Activated B cell treated with CpG ODN at 0.5 μM for 24 hours (primary cell): ENCODE data around the gene CLEC1B. TPM values are rescaled to one million over a fixed set of nuclear protein-coding genes. Genes with fewer than 3 reads are reported as not detected.
"Not testable (repeated sequence)": the region's sequence is repeated elsewhere in the genome, so short reads cannot be mapped to it uniquely, and the experiment has no call there.

Experiments
- ATAC-seq: fragments of 200-7000 bp; cut with Tn5 transposase; one replicate; pipeline ENCODE4 v1.10.0; 2021; ENCODE audit warnings: low read depth, mild to moderate bottlenecking, moderate library complexity
- CTCF ChIA-PET: fragments of 350-600 bp; sonication (Branson Sonifier 250); formaldehyde crosslinking; loops from one replicate; lab custom pipeline; 2021; ENCODE audit warnings: antibody characterized with exemption; lab: Charles Lee
- POLR2A ChIA-PET: fragments of 350-600 bp; sonication (Branson Sonifier 250); formaldehyde crosslinking; loops from one replicate; lab custom pipeline; 2021; ENCODE audit warnings: antibody characterized with exemption; lab: Charles Lee
- DNase-seq: peaks from one replicate; pipeline ENCODE4 v3.0.0; 2022
- H3K27ac Mint-ChIP-seq: one replicate; pipeline ENCODE4 v1.8.0; 2020; ENCODE audit warnings: mixed read lengths
- H3K27me3 Mint-ChIP-seq: one replicate; pipeline ENCODE4 v1.8.0; 2021; ENCODE audit warnings: mixed read lengths
- H3K36me3 Mint-ChIP-seq: one replicate; pipeline ENCODE4 v1.8.0; 2021; ENCODE audit warnings: low read depth, mixed read lengths
- H3K4me1 Mint-ChIP-seq: one replicate; pipeline ENCODE4 v1.8.0; 2021; ENCODE audit warnings: mixed read lengths
- H3K4me3 Mint-ChIP-seq: one replicate; pipeline ENCODE4 v1.8.0; 2020; ENCODE audit warnings: mild to moderate bottlenecking, mixed read lengths
- H3K9me3 Mint-ChIP-seq: one replicate; pipeline ENCODE4 v1.8.0; 2020; ENCODE audit warnings: mixed read lengths
- CTCF ChIP-seq: fragments of 200-600 bp; IDR thresholded peaks from one replicate; pipeline ENCODE4 v1.8.0; 2022; ENCODE audit warnings: antibody characterized with exemption, mild to moderate bottlenecking
- intact Hi-C: fragments of 100-400 bp; cut with micrococcal nuclease; formaldehyde crosslinking; loops from one replicate; pipeline ENCODE4 v1.15.1; 2024
- total RNA-seq: library from RNA; stranded (reverse); gene quantifications from 2 replicates; pipeline ENCODE4 v1.2.3, GENCODE V29; 2022

Gene CLEC1B
- total RNA-seq, 1 donor from 2014 or later, result not detected

GRCh38 chr12:10001171-10001776, 2.4 kb upstream of the CLEC1B start:
- POLR2A ChIA-PET, result no interaction called here
- intact Hi-C loops, result no loop called here
- CTCF ChIA-PET, result no interaction called here

GRCh38 chr12:9992296-9992695, 6.6 kb downstream of the CLEC1B start:
- ATAC-seq (no peak), DNase-seq (no peak)
- Mint-ChIP-seq H3K27ac (no peak overlapping the region), H3K27me3 (peaks cover 61% of the 10 kb centered on the region), H3K4me1 (peaks cover 16% of the 10 kb centered on the region), H3K9me3 (no peaks in the 10 kb centered on the region), H3K4me3 (no peak overlapping the region), H3K36me3 (no peaks in the 10 kb centered on the region)
- no peak for TF ChIP-seq CTCF
- POLR2A ChIA-PET, result no interaction called here
- intact Hi-C loops, result no loop called here
- CTCF ChIA-PET, result no interaction called here

More at GRCh38 chr12:10001171-10001776, 2.4 kb upstream of the CLEC1B start:
- no peak for TF ChIP-seq CTCF
- peaks cover 24% of the 10 kb centered on the region for H3K27me3 Mint-ChIP-seq
- no peak overlapping the region for H3K4me3 Mint-ChIP-seq
- ATAC-seq (no peak), DNase-seq (no peak)
- no peaks in the 10 kb centered on the region for H3K9me3 Mint-ChIP-seq
- H3K36me3 Mint-ChIP-seq, result no peaks in the 10 kb centered on the region
- no peak overlapping the region for H3K27ac Mint-ChIP-seq
- no peaks in the 10 kb centered on the region for H3K4me1 Mint-ChIP-seq

- TF ChIP-seq CTCF, result no peak
- Mint-ChIP-seq H3K36me3 (no peaks in the 10 kb centered on the region), H3K4me3 (no peak overlapping the region), H3K9me3 (no peaks in the 10 kb centered on the region), H3K4me1 (peaks cover 16% of the 10 kb centered on the region), H3K27ac (no peak overlapping the region), H3K27me3 (peaks cover 63% of the 10 kb centered on the region)
- ATAC-seq (no peak), DNase-seq (no peak)
- POLR2A ChIA-PET, result no interaction called here
- intact Hi-C loops, result no loop called here
- CTCF ChIA-PET, result no interaction called here
These were observed 7.0 kb downstream of the CLEC1B start for GRCh38 chr12:9991876-9992275.

GRCh38 chr12:9980126-9980525, 18.8 kb downstream of the CLEC1B start:
- Mint-ChIP-seq H3K27me3 (peaks cover 24% of the 10 kb centered on the region), H3K4me1 (no peaks in the 10 kb centered on the region), H3K4me3 (no peak overlapping the region), H3K36me3 (peaks cover 6% of the 10 kb centered on the region), H3K9me3 (peaks cover 10% of the 10 kb centered on the region), H3K27ac (no peak overlapping the region)
- no peak for DNase-seq
- intact Hi-C loops, result no loop called here
- no peak for TF ChIP-seq CTCF
- no peak for ATAC-seq
- CTCF ChIA-PET, result no interaction called here
- POLR2A ChIA-PET, result no interaction called here

- Mint-ChIP-seq H3K27ac (no peak overlapping the region), H3K9me3 (peaks cover 12% of the 10 kb centered on the region), H3K36me3 (peaks cover 8% of the 10 kb centered on the region), H3K4me3 (no peak overlapping the region), H3K27me3 (peaks cover 34% of the 10 kb centered on the region), H3K4me1 (no peaks in the 10 kb centered on the region)
- no peak for TF ChIP-seq CTCF
- intact Hi-C loops, result no loop called here
- ChIA-PET POLR2A (no interaction called here), CTCF (no interaction called here)
- DNase-seq (no peak), ATAC-seq (no peak)
These were observed 21.0 kb downstream of the CLEC1B start for GRCh38 chr12:9977916-9978315.

- H3K4me1 Mint-ChIP-seq, H3K4me3 Mint-ChIP-seq, H3K27ac Mint-ChIP-seq, CTCF ChIA-PET, ATAC-seq, DNase-seq, intact Hi-C loops, H3K36me3 Mint-ChIP-seq, POLR2A ChIA-PET: not testable (repeated sequence)
- H3K27me3 Mint-ChIP-seq, result peaks cover 32% of the 10 kb centered on the region
- peaks cover 12% of the 10 kb centered on the region for H3K9me3 Mint-ChIP-seq
These were observed 22.3 kb downstream of the CLEC1B start for GRCh38 chr12:9976626-9977025.
